ENCODE data around the gene FHAD1. TPM values are rescaled to one million over a fixed set of nuclear protein-coding genes. Genes with fewer than 3 reads are reported as not detected.

FHAD1 gene
- total and polyA plus RNA-seq, 9 of the 15 experiments (the other 6 are each of a cell fraction or from before 2014, with no cell fraction given): 0.32 to 2.1 (median 1.5) TPM; not detected in 1

DNA sequence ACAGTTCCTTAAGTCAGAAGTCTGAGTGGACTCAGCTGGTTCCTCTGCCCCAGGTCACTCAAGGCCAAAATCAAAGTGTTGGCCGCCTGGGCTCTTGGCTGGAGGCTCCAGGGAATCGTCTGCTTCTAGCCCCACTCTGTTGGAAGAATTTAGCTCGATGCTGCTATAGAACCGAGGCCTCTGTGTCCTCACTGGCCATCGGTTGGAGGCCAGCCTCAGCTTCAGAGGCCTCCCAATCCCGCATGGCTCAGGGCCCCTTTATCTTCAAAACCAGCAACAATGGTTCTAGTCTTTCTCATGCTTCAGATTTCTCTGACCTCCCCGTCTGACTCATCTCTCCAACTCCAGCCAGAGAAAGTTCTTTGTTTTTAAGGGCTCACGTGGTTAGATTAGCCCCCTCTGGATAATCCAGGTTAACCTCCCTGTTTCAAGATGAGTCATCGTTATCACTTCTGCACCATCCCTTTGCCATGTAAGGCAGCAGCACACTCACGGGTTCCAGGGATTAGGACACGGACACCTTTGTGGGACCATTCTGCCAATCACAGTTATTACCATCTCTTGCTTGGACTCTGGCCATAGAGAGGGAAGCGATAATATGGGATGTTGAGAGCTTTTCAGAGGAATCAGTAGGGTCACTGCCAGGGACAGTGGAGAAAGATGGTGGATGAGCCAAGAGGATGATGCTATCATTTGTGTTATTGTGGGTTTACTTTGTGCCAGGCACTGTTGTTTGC is 13.6 kb downstream of the FHAD1 start (continued):
- TF ChIP-seq, protein P1, sequence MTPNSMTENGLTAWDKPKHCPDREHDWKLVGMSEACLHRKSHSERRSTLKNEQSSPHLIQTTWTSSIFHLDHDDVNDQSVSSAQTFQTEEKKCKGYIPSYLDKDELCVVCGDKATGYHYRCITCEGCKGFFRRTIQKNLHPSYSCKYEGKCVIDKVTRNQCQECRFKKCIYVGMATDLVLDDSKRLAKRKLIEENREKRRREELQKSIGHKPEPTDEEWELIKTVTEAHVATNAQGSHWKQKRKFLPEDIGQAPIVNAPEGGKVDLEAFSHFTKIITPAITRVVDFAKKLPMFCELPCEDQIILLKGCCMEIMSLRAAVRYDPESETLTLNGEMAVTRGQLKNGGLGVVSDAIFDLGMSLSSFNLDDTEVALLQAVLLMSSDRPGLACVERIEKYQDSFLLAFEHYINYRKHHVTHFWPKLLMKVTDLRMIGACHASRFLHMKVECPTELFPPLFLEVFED (CRISPR knock-in tag; conservative IDR thresholded peaks at IDR 0.05): no peak
- TF ChIP-seq, protein P2, sequence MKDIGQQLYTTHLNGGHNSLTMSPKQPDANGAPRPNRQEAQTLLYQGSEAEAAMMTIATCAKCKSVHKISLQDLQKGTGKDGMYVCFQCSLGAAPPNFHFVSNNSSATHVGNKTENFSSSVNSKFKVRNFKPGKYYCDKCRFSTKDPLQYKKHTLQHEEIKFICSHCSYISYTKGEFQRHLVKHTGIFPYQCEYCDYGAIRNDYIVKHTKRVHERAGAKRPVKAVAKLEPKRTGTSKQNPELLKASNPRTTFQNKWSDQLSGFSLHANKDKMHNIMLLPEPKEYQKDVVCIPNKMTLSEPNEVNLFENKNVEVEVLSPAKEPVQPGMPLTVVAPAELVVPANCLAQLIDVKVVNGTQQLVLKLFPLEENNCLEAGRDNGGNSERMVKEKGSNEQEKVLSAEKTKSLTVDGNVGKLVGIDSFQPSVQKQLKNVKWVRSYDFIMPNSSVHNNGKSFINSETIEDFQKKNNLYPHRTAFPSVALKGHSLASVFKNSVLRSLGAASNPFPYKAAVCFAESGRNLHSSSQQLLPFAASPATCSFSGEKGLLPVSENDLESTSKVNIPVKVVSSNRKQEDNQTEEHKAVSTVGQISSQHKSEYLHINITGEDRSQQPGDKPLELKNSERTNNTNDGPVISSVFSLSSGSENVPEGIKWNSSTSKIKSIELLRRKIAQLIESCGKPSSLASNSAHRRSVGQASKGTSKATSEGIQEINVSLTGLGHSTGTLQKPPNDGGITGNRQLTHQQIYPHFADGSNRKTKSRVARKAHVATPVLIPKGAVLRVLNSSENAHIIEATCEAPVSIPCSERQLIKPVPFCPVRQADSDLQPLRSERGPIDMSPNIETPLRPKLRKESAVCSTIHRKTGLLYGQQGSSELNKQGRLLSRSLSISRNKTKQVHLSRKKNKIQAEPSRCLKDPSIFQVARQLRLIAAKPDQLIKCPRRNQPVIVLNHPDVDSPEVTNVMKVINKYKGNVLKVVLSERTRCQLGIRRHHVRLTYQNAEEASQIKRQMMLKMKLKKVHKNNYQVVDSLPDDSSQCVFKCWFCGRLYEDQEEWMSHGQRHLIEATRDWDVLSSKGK (CRISPR knock-in tag; IDR thresholded peaks at IDR 0.05): no peak
- TF ChIP-seq, protein P3, sequence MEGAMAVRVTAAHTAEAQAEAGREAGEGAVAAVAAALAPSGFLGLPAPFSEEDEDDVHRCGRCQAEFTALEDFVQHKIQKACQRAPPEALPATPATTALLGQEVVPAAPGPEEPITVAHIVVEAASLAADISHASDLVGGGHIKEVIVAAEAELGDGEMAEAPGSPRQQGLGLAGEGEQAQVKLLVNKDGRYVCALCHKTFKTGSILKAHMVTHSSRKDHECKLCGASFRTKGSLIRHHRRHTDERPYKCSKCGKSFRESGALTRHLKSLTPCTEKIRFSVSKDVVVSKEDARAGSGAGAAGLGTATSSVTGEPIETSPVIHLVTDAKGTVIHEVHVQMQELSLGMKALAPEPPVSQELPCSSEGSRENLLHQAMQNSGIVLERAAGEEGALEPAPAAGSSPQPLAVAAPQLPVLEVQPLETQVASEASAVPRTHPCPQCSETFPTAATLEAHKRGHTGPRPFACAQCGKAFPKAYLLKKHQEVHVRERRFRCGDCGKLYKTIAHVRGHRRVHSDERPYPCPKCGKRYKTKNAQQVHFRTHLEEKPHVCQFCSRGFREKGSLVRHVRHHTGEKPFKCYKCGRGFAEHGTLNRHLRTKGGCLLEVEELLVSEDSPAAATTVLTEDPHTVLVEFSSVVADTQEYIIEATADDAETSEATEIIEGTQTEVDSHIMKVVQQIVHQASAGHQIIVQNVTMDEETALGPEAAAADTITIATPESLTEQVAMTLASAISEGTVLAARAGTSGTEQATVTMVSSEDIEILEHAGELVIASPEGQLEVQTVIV (CRISPR knock-in tag; IDR thresholded peaks at IDR 0.05; ENCODE audit: borderline replicate concordance): no peak
- TF ChIP-seq, protein P4, sequence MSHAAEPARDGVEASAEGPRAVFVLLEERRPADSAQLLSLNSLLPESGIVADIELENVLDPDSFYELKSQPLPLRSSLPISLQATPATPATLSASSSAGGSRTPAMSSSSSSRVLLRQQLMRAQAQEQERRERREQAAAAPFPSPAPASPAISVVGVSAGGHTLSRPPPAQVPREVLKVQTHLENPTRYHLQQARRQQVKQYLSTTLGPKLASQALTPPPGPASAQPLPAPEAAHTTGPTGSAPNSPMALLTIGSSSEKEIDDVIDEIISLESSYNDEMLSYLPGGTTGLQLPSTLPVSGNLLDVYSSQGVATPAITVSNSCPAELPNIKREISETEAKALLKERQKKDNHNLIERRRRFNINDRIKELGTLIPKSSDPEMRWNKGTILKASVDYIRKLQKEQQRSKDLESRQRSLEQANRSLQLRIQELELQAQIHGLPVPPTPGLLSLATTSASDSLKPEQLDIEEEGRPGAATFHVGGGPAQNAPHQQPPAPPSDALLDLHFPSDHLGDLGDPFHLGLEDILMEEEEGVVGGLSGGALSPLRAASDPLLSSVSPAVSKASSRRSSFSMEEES (CRISPR knock-in tag; IDR thresholded peaks at IDR 0.05): peak; percentile 76
- no peak for TF ChIP-seq SPI1 (IDR thresholded peaks at IDR 0.05; ENCODE audit: borderline replicate concordance, low read depth, low read length)
- peak; percentile 89 for TF ChIP-seq SMARCC2 (IDR thresholded peaks at IDR 0.05; ENCODE audit: low read depth)
- no peak for TF ChIP-seq PCBP2 (IDR thresholded peaks at IDR 0.05; ENCODE audit: low read depth, low read length, poor library complexity, severe bottlenecking)
- TF ChIP-seq RNF2 (IDR thresholded peaks at IDR 0.05): 0 out of 2 replicates have a peak, but pooled peaks have one; percentile 31
- no peak for TF ChIP-seq ZNF75A (CRISPR knock-in tag; IDR thresholded peaks at IDR 0.05)
- peak; percentile 46; the same call in 1 of the 2 replicates for TF ChIP-seq ZKSCAN8 (CRISPR knock-in tag; IDR thresholded peaks at IDR 0.05)
- TF ChIP-seq GTF2A2 (tag; IDR thresholded peaks at IDR 0.05): no peak
- TF ChIP-seq, protein P5, sequence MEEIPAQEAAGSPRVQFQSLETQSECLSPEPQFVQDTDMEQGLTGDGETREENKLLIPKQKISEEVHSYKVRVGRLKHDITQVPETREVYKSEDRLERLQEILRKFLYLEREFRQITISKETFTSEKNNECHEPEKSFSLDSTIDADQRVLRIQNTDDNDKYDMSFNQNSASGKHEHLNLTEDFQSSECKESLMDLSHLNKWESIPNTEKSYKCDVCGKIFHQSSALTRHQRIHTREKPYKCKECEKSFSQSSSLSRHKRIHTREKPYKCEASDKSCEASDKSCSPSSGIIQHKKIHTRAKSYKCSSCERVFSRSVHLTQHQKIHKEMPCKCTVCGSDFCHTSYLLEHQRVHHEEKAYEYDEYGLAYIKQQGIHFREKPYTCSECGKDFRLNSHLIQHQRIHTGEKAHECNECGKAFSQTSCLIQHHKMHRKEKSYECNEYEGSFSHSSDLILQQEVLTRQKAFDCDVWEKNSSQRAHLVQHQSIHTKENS (CRISPR knock-in tag; IDR thresholded peaks at IDR 0.05): no peak
- TF ChIP-seq, protein P6, sequence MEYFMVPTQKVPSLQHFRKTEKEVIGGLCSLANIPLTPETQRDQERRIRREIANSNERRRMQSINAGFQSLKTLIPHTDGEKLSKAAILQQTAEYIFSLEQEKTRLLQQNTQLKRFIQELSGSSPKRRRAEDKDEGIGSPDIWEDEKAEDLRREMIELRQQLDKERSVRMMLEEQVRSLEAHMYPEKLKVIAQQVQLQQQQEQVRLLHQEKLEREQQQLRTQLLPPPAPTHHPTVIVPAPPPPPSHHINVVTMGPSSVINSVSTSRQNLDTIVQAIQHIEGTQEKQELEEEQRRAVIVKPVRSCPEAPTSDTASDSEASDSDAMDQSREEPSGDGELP (CRISPR knock-in tag; IDR thresholded peaks at IDR 0.05; ENCODE audit: borderline replicate concordance): peak; percentile 71; the same call in 1 of the 2 replicates
- 0 out of 2 replicates have a peak, but pooled peaks have one; percentile 31 for TF ChIP-seq FOXJ2 (tag; IDR thresholded peaks at IDR 0.05)
- TF ChIP-seq ZNF12 (CRISPR knock-in tag; IDR thresholded peaks at IDR 0.05): no peak
- TF ChIP-seq PHB (CRISPR knock-in tag; IDR thresholded peaks at IDR 0.05): no peak

Measured in K562 (cell line).